Trophoblast cell (in vitro differentiated cells and primary cell): ENCODE results near the gene SGMS1.
A peak's percentile ranks its signal among the peaks of the same experiment; 100 is the strongest.

Source experiments
- DNase-seq, 2 donors: peaks; one replicate each; pipeline ENCODE4 v3.0.0-alpha.2; 2016
- H2AFZ ChIP-seq: 2 replicates; pipeline ENCODE4 v1.6.1; 2013; ENCODE audit warnings: low read length, moderate library complexity, mild to moderate bottlenecking; ENCODE audit not compliant: insufficient read depth, poor library complexity
- H2AK5ac ChIP-seq: 2 replicates; pipeline ENCODE4 v1.6.1; 2013; ENCODE audit warnings: mild to moderate bottlenecking, low read length
- H2BK120ac ChIP-seq: 2 replicates; pipeline ENCODE4 v1.6.1; 2013; ENCODE audit warnings: low read length, mild to moderate bottlenecking, moderate library complexity; ENCODE audit not compliant: insufficient read depth, poor library complexity
- H2BK12ac ChIP-seq: 2 replicates; pipeline ENCODE4 v1.6.1; 2013; ENCODE audit warnings: mild to moderate bottlenecking, low read length, moderate library complexity
- H2BK5ac ChIP-seq: 2 replicates; pipeline ENCODE4 v1.6.1; 2013; ENCODE audit warnings: low read length, low read depth, moderate library complexity, mild to moderate bottlenecking; ENCODE audit not compliant: poor library complexity
- H3K14ac ChIP-seq: 2 replicates; pipeline ENCODE4 v1.6.1; 2013; ENCODE audit warnings: mild to moderate bottlenecking, low read length
- H3K18ac ChIP-seq: 2 replicates; pipeline ENCODE4 v1.6.1; 2013; ENCODE audit warnings: mild to moderate bottlenecking, low read length
- H3K23ac ChIP-seq: 2 replicates; pipeline ENCODE4 v1.6.1; 2013; ENCODE audit warnings: low read length
- H3K27ac ChIP-seq: 2 replicates; pipeline ENCODE4 v1.5.1; 2013; ENCODE audit warnings: low read depth, mild to moderate bottlenecking, inconsistent platforms, low read length, moderate library complexity
- H3K27me3 ChIP-seq: 2 replicates; pipeline ENCODE4 v1.6.1; 2013; ENCODE audit warnings: inconsistent platforms, mild to moderate bottlenecking, low read length, moderate library complexity; ENCODE audit not compliant: insufficient read depth
- H3K36me3 ChIP-seq, 2 experiments: 1 replicate in 1 of 2; 2 replicates in 1 of 2; pipeline ENCODE4 v1.6.1; 2013; ENCODE audit warnings: low read length in 2 of 2, mild to moderate bottlenecking in 2 of 2, moderate library complexity in 1 of 2; ENCODE audit not compliant: insufficient read depth in 2 of 2, control insufficient read depth in 1 of 2
- H3K4ac ChIP-seq: 2 replicates; pipeline ENCODE4 v1.6.1; 2013; ENCODE audit warnings: low read depth, mild to moderate bottlenecking, low read length, moderate library complexity
- H3K4me1 ChIP-seq, 2 experiments: 1 replicate in 1 of 2; 2 replicates in 1 of 2; pipeline ENCODE4 v1.6.1; 2013; ENCODE audit warnings: low read length in 2 of 2, mild to moderate bottlenecking in 2 of 2, moderate library complexity in 1 of 2; ENCODE audit not compliant: insufficient read depth in 2 of 2, control insufficient read depth in 1 of 2
- H3K4me2 ChIP-seq: 2 replicates; pipeline ENCODE4 v1.6.1; 2013; ENCODE audit warnings: inconsistent platforms, mild to moderate bottlenecking, low read length, moderate library complexity
- H3K4me3 ChIP-seq: 2 replicates; pipeline ENCODE4 v1.5.1; 2013; ENCODE audit warnings: mild to moderate bottlenecking, low read depth, low read length, inconsistent platforms
- H3K79me1 ChIP-seq: one replicate; pipeline ENCODE4 v1.6.1; 2013; ENCODE audit warnings: low read length
- H3K79me2 ChIP-seq: 2 replicates; pipeline ENCODE4 v1.6.1; 2013; ENCODE audit warnings: low read length, mild to moderate bottlenecking; ENCODE audit not compliant: control insufficient read depth, insufficient read depth, poor library complexity
- H3K9ac ChIP-seq: 2 replicates; pipeline ENCODE4 v1.6.1; 2013; ENCODE audit warnings: mild to moderate bottlenecking, low read length
- H3K9me3 ChIP-seq: 2 replicates; pipeline ENCODE4 v1.6.1; 2013; ENCODE audit warnings: low read depth, mild to moderate bottlenecking, control low read depth, inconsistent platforms, low read length; ENCODE audit not compliant: insufficient read depth
- H4K12ac ChIP-seq: 2 replicates; pipeline ENCODE4 v1.6.1; 2013; ENCODE audit warnings: low read depth, mild to moderate bottlenecking, low read length, moderate library complexity
- H4K8ac ChIP-seq: 2 replicates; pipeline ENCODE4 v1.6.1; 2013; ENCODE audit warnings: low read depth, mild to moderate bottlenecking, low read length, moderate library complexity
- H4K91ac ChIP-seq: one replicate; pipeline ENCODE4 v1.6.1; 2013; ENCODE audit warnings: low read depth, mild to moderate bottlenecking, low read length, moderate library complexity
- WGBS: extraction: QIAGEN DNeasy Blood & Tissue Kit; methylation state at CpG from one replicate; pipeline ENCODE4 v1.1.7; 2013; ENCODE audit warnings: missing lambda C conversion rate; ENCODE audit not compliant: insufficient read length, insufficient coverage; ENCODE audit errors: extremely low coverage; 5-methylcytosine and 5-hydroxymethylcytosine counted together

SGMS1 gene

DNA sequence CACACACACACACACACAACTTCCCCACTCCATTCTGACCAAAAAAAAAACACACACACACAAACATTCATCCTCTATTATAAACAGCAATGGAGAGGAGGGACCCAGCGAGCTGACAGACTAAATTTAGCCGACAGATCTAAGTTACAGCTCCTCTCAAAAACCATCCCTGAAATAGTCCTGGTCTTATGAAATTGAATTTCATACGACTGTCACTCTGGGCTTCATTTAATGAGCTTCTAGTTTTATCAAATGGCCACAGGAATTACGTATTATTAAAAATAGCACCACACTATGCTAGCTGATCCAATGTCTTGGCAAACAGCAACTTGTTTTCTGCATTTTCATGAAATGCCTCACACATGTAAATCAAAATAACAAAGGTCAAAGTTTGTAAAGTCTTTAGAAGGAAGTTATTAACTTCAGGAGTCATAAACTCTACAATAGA lies 241.2 kb downstream of the SGMS1 start:
- no peak overlapping the region for H2BK12ac ChIP-seq
- no peak overlapping the region for H4K8ac ChIP-seq
- no peak overlapping the region for H3K4me2 ChIP-seq
- no peaks in the 10 kb centered on the region for H3K36me3 ChIP-seq
- no peak overlapping the region for H4K91ac ChIP-seq
- H2BK5ac ChIP-seq: peak overlapping the region; percentile 21
- no peaks in the 10 kb centered on the region for H3K9me3 ChIP-seq
- no peak for DNase-seq
- H3K4me3 ChIP-seq: no peak overlapping the region
- peaks cover 4% of the 10 kb centered on the region for H3K79me2 ChIP-seq
- H2AK5ac ChIP-seq: no peak overlapping the region
- H3K27me3 ChIP-seq: no peaks in the 10 kb centered on the region
- no peak overlapping the region for H4K12ac ChIP-seq
- H2BK120ac ChIP-seq: no peak overlapping the region
- no peak overlapping the region for H3K27ac ChIP-seq
- H3K4ac ChIP-seq: no peak overlapping the region
- WGBS: no CpG with 5 or more reads among the region's 4 CpGs
- H2AFZ ChIP-seq: no peak overlapping the region
- no peaks in the 10 kb centered on the region for H3K4me1 ChIP-seq
- H3K14ac ChIP-seq: no peak overlapping the region
- H3K18ac ChIP-seq: no peak overlapping the region
- H3K9ac ChIP-seq: no peak overlapping the region
- H3K23ac ChIP-seq: no peak overlapping the region
- H3K79me1 ChIP-seq: no peaks in the 10 kb centered on the region

DNA sequence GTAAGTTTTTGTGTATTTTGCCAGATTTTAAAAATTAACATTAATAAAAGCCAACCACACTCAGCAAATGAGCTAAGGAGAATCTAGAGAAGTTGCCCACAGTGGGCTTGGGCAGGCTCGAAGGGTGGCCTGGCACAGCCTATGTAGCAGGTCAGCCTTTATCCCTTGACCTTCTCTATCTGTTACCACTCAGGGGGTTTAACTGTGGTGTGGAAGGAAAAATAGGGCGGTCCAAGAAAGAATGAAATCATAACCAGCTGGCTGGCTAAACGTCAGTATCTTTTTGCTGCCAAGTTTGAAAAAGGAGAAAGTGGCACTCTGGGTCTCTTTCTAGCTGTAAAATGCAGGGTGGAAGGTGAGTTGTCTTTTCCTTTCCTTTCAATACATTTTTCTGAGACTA lies 242.1 kb downstream of the SGMS1 start:
- Histone ChIP-seq H3K79me1 (no peaks in the 10 kb centered on the region), H4K12ac (no peak overlapping the region), H2AFZ (peak overlapping the region; percentile 41), H2BK5ac (no peak overlapping the region), H3K18ac (no peak overlapping the region), H3K23ac (no peak overlapping the region), H3K79me2 (peaks cover 4% of the 10 kb centered on the region), H4K8ac (no peak overlapping the region), H2BK120ac (no peak overlapping the region), H4K91ac (no peak overlapping the region), H2AK5ac (no peak overlapping the region), H3K9me3 (no peaks in the 10 kb centered on the region), H3K4me2 (no peak overlapping the region), H3K4me3 (no peak overlapping the region), H3K4ac (no peak overlapping the region), H3K27me3 (no peaks in the 10 kb centered on the region), H3K14ac (no peak overlapping the region), H3K9ac (no peak overlapping the region), H2BK12ac (no peak overlapping the region), H3K27ac (no peak overlapping the region), H3K4me1 (no peaks in the 10 kb centered on the region), H3K36me3 (no peaks in the 10 kb centered on the region)
- DNase-seq: no peak
- WGBS: no CpG with 5 or more reads among the region's 3 CpGs

DNA sequence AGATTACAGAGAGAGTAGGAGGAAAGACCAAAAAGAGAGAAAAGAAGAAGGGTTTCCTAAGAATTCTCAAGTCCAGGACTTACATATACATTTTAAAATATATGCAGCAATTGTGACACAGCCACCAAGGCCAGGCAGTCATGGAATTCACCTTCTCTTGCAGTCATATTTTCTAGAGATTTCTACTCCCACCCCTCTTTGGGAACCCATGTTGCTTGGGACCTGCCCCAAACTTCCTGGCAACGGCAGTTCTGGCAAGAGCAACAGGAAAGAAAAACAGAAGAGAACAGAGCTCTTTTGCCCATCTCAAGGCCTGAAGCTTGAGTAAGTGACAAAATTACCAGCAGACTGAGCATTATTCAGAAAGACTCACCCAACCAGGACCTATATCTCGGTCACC lies 244.1 kb downstream of the SGMS1 start:
- H3K4me3 ChIP-seq: no peak overlapping the region
- H3K36me3 ChIP-seq: no peaks in the 10 kb centered on the region
- no peak overlapping the region for H3K18ac ChIP-seq
- H3K79me1 ChIP-seq: no peaks in the 10 kb centered on the region
- peaks cover 0 to 9% of the 10 kb centered on the region in 2 experiments for H3K4me1 ChIP-seq
- no peak overlapping the region for H2BK12ac ChIP-seq
- H2AFZ ChIP-seq: no peak overlapping the region
- no peak overlapping the region for H3K4ac ChIP-seq
- H3K9me3 ChIP-seq: no peaks in the 10 kb centered on the region
- no peak overlapping the region for H3K9ac ChIP-seq
- H2AK5ac ChIP-seq: no peak overlapping the region
- H4K8ac ChIP-seq: no peak overlapping the region
- no peak for DNase-seq
- no peak overlapping the region for H2BK5ac ChIP-seq
- H3K27ac ChIP-seq: no peak overlapping the region
- H4K91ac ChIP-seq: no peak overlapping the region
- H3K14ac ChIP-seq: no peak overlapping the region
- H4K12ac ChIP-seq: no peak overlapping the region
- peaks cover 2% of the 10 kb centered on the region for H3K79me2 ChIP-seq
- H2BK120ac ChIP-seq: no peak overlapping the region
- H3K4me2 ChIP-seq: no peak overlapping the region
- H3K27me3 ChIP-seq: no peaks in the 10 kb centered on the region
- no CpG with 5 or more reads among the region's 2 CpGs for WGBS
- H3K23ac ChIP-seq: no peak overlapping the region

DNA sequence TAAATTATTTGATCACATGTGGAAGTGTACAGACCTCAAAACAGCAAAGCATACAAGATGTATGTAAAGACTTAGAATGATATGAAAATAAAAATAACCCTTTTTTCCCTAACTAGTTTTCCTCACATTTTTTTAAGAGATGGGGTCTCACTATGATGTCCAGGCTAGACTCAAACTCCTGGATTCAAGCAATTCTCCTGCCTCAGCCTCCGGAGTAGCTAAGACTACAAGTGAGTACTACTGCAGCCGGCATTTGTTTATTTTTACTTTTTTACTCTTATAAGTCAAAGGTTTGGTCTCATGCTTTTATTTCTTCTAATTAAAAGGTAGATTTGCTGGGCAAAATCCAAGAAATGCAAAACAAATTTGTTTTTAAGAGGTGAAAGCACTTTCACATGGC lies 248.0 kb downstream of the SGMS1 start:
- no peak overlapping the region for H4K12ac ChIP-seq
- H3K18ac ChIP-seq: no peak overlapping the region
- no peak overlapping the region for H3K9ac ChIP-seq
- no peak overlapping the region for H3K23ac ChIP-seq
- no peaks in the 10 kb centered on the region for H3K27me3 ChIP-seq
- peaks cover 2 to 11% of the 10 kb centered on the region in 2 experiments for H3K4me1 ChIP-seq
- no peak overlapping the region for H2BK5ac ChIP-seq
- H2AK5ac ChIP-seq: no peak overlapping the region
- no peaks in the 10 kb centered on the region for H3K79me2 ChIP-seq
- H3K4ac ChIP-seq: no peak overlapping the region
- H4K8ac ChIP-seq: no peak overlapping the region
- no peak overlapping the region for H2AFZ ChIP-seq
- H3K79me1 ChIP-seq: no peaks in the 10 kb centered on the region
- no peak overlapping the region for H2BK120ac ChIP-seq
- no peak overlapping the region for H3K4me3 ChIP-seq
- no peak overlapping the region for H4K91ac ChIP-seq
- H2BK12ac ChIP-seq: no peak overlapping the region
- H3K27ac ChIP-seq: no peak overlapping the region
- H3K36me3 ChIP-seq: no peaks in the 10 kb centered on the region
- WGBS: no CpG with 5 or more reads among the region's 2 CpGs
- no peak overlapping the region for H3K4me2 ChIP-seq
- no peaks in the 10 kb centered on the region for H3K9me3 ChIP-seq
- H3K14ac ChIP-seq: no peak overlapping the region
- no peak for DNase-seq
